MG63 (cell line): ENCODE data around the gene SLC35E4. TPM values are rescaled to one million over a fixed set of nuclear protein-coding genes. Genes with fewer than 3 reads are reported as not detected.
A peak's percentile ranks its signal among the peaks of the same experiment; 100 is the strongest.
"Not testable (repeated sequence)": the region's sequence is repeated elsewhere in the genome, so short reads cannot be mapped to it uniquely, and the experiment has no call there.

ENCODE experiments used
- DNase-seq: peaks from one replicate; pipeline ENCODE4 v3.0.0-alpha.2; 2020
- H3K27me3 ChIP-seq: fragments of 250-450 bp; sonication (Bioruptor Pico); 2 replicates; pipeline ENCODE4 v1.5.1; 2020; ENCODE audit warnings: mild to moderate bottlenecking, moderate library complexity
- H3K36me3 ChIP-seq: fragments of 250-450 bp; sonication (Bioruptor Pico); 2 replicates; pipeline ENCODE4 v1.5.1; 2020; ENCODE audit warnings: mild to moderate bottlenecking, moderate library complexity
- H3K4me3 ChIP-seq: fragments of 250-450 bp; sonication (Bioruptor Pico); 2 replicates; pipeline ENCODE4 v1.5.1; 2020; ENCODE audit warnings: mild to moderate bottlenecking, moderate library complexity
- H3K9me3 ChIP-seq: fragments of 250-450 bp; sonication (Bioruptor Pico); 2 replicates; pipeline ENCODE4 v1.5.1; 2020; ENCODE audit warnings: mild to moderate bottlenecking, moderate library complexity
- total RNA-seq: library from RNA; depleted of rRNA; stranded (reverse); fragments of >200 nt; shearing (Covaris generic); gene quantifications from 2 replicates; pipeline ENCODE4 v1.2.3, GENCODE V29; 2014; ENCODE audit warnings: low replicate concordance

The SLC35E4 gene
- total RNA-seq, 1 experiment from 2014 or later = 11.3 TPM

DNA sequence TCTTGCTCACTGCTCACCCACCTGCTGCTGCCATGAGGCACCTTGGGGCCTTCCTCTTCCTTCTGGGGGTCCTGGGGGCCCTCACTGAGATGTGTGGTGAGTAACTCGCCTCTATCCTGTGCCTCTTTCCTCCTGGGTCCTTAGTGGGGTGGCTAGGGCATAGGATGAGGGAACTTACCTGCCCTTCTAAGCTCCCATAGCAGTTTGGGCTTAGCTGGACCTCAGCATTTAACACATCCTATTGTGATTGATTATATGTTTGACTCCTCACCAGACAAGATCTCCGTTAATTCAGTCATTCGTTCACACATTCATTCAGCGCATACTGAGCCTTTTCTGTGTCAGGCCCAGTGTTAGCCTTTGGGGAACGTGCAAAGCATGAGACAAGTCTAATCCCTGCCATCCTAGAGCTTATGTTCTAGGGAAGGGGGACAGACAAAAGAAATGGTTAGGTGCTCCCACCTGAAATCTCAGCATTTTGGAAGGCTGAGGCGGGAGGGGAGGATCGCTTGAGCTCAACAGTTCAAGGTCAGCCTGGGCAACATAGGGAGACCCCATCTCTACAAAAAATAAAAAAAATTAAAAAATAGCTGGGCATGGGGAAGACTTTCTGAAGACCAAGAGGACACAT is 28.2 kb upstream of the SLC35E4 start:
- H3K4me3 ChIP-seq = no peak overlapping the region
- no peaks in the 10 kb centered on the region for H3K27me3 ChIP-seq
- H3K36me3 ChIP-seq = no peaks in the 10 kb centered on the region
- H3K9me3 ChIP-seq = no peaks in the 10 kb centered on the region
- DNase-seq = no peak

DNA sequence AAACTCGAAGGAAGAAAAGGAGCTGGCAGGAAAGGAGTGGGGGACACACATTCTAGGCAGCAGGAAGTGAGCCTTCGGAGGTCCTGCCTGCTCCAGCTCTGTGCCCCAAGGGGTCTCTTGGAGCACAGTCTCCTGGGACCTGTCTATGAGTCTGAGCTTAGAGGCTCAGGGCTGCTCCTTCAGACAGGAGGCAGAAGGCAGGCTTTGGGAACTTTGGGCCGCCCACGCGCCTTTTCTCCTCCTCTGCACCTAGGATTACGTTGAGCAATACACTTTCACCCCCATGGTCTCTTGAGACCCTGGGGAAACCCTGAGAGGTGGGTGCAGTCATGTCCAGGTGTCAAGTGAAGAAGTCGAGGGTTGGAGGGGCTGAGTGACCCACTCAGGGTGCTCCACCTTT is 27.6 kb upstream of the SLC35E4 start:
- DNase-seq = no peak
- H3K9me3 ChIP-seq = no peaks in the 10 kb centered on the region
- H3K36me3 ChIP-seq = no peaks in the 10 kb centered on the region
- H3K27me3 ChIP-seq = no peaks in the 10 kb centered on the region
- H3K4me3 ChIP-seq = no peak overlapping the region

DNA sequence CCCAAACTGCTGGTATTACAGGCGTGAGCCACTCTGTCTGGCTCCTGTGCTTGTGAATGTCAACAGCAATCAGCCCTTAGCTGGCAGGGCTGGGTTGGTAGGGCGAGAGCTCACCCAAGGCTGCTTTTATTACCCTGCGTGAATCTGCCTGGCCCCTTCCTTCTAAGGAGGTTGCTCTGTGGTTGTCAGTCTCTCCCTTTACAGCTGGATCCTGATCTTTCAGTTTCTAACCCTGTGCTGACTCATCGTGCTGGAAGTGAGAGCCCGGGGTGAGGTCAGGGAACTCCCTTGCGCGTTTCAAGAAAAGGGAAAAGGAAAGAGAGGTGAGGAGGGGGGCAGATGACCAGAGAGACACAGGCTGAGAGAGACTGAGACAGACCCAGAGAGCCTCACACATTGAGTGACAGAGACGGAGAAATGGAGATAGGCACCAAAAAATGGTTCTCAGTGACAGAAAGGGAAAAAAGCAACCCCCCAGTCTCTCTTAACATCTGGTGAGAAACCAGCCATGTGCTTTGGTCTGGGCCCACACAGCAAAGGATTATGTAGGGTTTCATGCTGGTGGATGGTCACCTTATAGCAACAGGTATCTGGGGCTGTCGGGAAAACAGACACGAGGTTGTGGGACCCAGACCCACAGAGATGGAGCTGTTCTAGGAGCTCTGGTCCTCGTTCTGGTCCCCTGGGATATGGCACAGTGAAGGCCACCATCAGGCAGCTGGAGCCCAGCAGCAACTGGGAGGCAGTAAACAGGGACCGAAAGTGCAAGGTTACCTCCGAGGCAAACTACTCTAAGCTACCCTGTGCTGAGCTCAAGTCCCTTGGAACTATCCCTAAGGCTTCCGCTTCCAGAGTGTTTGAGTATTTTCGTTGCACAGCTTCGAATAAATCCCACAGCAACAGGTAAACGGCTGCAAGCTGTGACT is 26.1 kb upstream of the SLC35E4 start:
- Histone ChIP-seq H3K9me3 (no peaks in the 10 kb centered on the region), H3K27me3 (no peaks in the 10 kb centered on the region), H3K36me3 (no peaks in the 10 kb centered on the region), H3K4me3 (no peak overlapping the region)
- DNase-seq = peak; percentile 87

DNA sequence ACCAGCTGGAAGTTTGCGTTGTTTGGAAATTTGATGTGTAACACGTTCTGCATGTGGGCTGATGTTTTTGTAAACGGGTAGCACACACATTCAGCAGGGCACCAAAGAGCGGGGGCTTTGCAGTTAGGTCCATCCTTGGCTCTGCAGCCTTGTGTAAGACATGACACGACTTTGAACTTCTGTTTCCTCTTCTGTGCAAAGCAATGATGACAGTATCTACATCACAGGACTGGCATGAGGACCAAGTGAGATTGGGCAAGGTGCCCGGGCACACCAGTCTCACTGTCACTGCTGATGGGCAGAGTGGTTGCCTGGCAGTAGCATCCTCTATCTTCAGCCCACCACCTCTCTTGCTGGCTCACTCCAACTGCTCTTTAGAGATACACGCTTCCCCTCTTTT is 25.3 kb upstream of the SLC35E4 start:
- no peak overlapping the region for H3K4me3 ChIP-seq
- no peaks in the 10 kb centered on the region for H3K27me3 ChIP-seq
- no peaks in the 10 kb centered on the region for H3K9me3 ChIP-seq
- no peaks in the 10 kb centered on the region for H3K36me3 ChIP-seq
- no peak for DNase-seq

DNA sequence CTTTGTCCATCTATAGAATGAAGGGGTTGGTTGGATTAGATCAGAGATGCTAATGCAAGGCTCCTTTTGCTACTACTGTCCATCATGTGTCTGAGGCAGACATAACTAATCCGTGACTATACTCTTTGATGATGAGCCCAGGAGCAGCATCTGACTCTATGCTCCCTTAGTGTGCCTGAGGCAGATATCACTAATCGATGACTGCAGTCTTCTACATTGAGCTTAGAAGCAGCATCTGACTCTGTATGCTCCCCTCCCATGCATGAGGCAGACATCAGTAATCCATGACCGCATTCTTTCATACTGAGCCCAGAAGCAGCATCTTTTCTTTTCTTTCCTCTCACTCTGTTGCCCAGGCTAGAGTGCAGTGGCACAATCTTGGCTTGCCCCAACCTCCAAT is 24.4 kb upstream of the SLC35E4 start:
- Histone ChIP-seq H3K9me3 (no peaks in the 10 kb centered on the region), H3K36me3 (no peaks in the 10 kb centered on the region), H3K4me3 (no peak overlapping the region), H3K27me3 (no peaks in the 10 kb centered on the region)
- no peak for DNase-seq

DNA sequence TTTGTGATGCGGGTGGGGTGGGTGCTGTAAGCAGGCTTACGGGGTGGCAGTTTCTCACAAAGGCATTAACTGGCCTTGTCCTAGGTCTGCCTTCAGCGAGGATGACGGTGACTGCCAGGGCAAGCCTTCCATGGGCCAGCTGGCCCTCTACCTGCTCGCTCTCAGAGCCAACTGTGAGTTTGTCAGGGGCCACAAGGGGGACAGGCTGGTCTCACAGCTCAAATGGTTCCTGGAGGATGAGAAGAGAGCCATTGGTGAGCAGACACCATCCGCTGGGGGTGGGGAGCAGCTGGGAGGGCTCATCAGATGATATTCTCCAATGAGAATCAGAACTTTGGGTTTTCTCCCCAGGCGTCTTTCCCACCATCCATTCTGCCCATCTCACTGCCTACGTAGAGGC is 22.8 kb upstream of the SLC35E4 start:
- Histone ChIP-seq H3K9me3 (no peaks in the 10 kb centered on the region), H3K36me3 (no peaks in the 10 kb centered on the region), H3K27me3 (no peaks in the 10 kb centered on the region), H3K4me3 (no peak overlapping the region)
- DNase-seq = no peak

DNA sequence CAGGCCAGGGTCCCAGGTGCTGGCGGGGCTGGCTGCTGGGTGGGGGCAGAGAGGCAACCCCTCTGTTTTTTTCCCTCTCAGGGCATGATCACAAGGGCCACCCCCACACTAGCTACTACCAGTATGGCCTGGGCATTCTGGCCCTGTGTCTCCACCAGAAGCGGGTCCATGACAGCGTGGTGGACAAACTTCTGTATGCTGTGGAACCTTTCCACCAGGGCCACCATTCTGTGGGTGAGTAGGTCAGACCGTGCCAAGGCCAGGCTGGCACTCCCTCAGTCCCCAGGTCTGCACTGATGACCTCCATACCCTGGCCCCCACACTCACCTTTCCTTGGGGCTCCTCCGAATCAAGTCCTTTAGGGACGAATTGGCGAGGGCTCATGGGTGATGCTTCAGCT is 21.3 kb upstream of the SLC35E4 start:
- Histone ChIP-seq H3K9me3 (no peaks in the 10 kb centered on the region), H3K36me3 (no peaks in the 10 kb centered on the region), H3K27me3 (no peaks in the 10 kb centered on the region), H3K4me3 (no peak overlapping the region)
- no peak for DNase-seq

DNA sequence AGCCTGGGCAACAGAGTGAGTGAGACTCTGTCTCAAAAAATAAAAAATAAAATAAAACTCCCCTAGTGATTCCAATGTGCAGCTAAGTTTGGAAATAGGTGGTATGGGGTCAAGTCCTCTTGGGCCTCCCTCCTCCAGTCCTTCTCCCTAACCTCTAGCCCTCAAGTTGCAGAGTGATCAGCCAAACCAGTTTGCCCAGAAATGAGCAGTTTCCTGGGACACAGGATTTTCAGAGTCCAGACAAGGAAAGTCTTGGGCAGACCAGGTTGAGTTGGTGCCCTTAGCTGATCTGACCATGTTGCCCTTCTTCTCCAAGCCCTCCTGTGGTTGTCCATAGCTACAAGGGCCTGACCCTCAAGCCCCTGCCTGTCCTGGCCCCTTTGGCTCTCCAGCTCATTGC is 20.7 kb upstream of the SLC35E4 start:
- Histone ChIP-seq H3K4me3 (no peak overlapping the region), H3K9me3 (no peaks in the 10 kb centered on the region), H3K27me3 (no peaks in the 10 kb centered on the region), H3K36me3 (no peaks in the 10 kb centered on the region)
- no peak for DNase-seq

DNA sequence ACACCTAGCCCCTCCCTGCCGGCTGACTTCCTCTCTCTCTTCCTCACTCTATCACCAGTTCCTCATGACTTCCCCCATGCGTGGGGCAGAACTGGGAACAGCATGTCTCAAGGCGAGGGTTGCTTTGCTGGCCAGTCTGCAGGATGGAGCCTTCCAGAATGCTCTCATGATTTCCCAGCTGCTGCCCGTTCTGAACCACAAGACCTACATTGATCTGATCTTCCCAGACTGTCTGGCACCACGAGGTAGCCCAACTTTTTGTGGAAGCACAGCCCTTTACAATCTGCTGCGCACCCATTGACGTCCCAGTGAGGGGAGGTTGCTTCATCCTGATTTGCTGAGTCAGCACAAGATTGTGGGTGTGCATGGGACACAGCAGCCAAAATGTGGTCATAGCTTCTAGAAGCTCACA is 20.0 kb upstream of the SLC35E4 start:
- no peak overlapping the region for H3K4me3 ChIP-seq
- H3K9me3 ChIP-seq = no peaks in the 10 kb centered on the region
- no peaks in the 10 kb centered on the region for H3K27me3 ChIP-seq
- DNase-seq = no peak
- no peaks in the 10 kb centered on the region for H3K36me3 ChIP-seq

DNA sequence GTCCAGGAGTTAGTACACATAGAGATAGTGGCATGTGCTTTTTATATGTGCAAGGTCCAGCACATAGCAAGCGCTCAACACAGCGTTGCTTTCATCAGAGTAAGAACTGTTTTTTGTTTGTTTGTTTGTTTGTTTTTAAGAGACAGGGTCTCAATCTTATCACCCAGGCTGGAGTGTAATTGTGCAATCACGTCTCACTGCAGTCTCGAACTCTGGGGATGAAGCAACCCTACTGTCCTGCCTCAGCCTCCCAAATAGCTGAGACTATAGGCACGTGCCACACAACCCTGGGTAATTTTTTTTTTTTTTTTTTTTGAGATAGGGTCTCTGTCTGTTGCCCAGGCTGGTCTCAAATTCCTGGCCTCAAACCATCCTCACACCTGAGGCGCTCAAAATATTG is 17.8 kb upstream of the SLC35E4 start:
- Histone ChIP-seq H3K27me3 (no peaks in the 10 kb centered on the region), H3K9me3 (no peaks in the 10 kb centered on the region)
- no peak for DNase-seq

DNA sequence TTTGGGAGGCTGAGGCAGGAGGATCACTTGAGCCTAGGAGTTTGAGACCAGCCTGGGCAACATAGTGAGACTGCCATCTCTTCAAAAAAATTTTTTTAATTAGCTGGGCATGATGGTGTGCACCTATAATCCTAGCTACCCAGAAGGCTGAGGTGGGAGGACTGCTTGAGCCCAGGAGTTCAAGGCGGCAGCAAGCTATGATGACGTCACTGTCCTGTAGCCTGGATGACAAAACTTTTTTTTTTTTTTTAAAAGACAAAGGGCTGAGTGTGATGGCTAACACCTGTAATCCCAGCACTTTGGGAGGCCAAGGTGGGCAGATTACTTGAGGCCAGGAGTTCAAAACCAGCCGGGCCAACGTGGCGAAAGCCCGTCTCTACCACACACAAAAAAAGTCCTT is 15.7 kb upstream of the SLC35E4 start:
- not testable (repeated sequence) for DNase-seq, H3K9me3 ChIP-seq, H3K27me3 ChIP-seq, H3K36me3 ChIP-seq, H3K4me3 ChIP-seq

More for the DNA sequence above, 17.8 kb upstream of the SLC35E4 start:
- Histone ChIP-seq H3K4me3 (no peak overlapping the region), H3K36me3 (no peaks in the 10 kb centered on the region)

DNA sequence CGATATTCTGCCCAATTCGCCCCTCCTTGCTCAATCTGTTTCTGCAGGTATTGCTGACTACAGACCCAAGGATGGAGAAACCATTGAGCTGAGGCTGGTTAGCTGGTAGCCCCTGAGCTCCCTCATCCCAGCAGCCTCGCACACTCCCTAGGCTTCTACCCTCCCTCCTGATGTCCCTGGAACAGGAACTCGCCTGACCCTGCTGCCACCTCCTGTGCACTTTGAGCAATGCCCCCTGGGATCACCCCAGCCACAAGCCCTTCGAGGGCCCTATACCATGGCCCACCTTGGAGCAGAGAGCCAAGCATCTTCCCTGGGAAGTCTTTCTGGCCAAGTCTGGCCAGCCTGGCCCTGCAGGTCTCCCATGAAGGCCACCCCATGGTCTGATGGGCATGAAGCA is 9.2 kb upstream of the SLC35E4 start:
- H3K4me3 ChIP-seq = no peak overlapping the region
- H3K36me3 ChIP-seq = no peaks in the 10 kb centered on the region
- H3K9me3 ChIP-seq = no peaks in the 10 kb centered on the region
- DNase-seq = no peak
- H3K27me3 ChIP-seq = no peaks in the 10 kb centered on the region

DNA sequence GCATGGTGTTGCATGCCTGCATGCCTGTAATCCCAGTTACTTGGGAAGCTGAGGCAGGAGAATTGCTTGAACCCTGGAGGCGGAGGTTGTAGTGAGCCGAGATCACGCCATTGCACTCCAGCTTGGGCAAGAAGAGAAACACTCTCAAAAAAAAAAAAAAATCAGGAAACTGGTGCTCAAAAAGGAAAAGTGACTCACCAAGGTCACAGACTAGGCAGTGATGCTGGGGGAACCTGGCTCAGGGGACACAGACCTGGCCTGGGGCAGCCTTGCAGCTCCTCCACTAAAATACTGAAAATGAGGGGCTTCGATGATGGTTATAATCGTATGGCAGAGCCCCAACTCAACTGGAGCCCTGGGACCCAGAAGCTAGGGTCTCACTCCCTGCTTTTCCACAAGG is 8.1 kb upstream of the SLC35E4 start:
- H3K4me3 ChIP-seq = no peak overlapping the region
- no peaks in the 10 kb centered on the region for H3K27me3 ChIP-seq
- no peaks in the 10 kb centered on the region for H3K36me3 ChIP-seq
- no peak for DNase-seq
- H3K9me3 ChIP-seq = no peaks in the 10 kb centered on the region

DNA sequence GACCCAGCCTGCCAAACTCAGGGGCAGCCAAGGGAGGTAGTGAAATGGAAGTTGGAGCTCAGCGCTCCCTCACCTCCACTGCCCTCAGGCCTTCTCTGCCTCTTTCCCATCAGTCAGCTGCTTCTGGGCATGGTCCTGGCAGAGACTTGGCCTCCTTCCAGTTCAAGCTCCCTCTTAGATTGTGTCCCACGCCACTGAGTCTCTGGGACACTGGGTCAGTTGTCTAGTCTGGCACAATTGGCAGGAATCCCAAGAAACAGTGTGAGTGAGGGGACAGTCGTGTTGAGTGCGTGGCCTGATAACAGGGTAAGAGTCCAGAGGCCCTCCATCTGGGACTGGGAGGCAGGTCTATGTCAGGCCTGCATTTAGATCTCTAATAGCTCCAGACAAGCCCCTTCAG is 7.1 kb upstream of the SLC35E4 start:
- H3K4me3 ChIP-seq = no peak overlapping the region
- H3K9me3 ChIP-seq = no peaks in the 10 kb centered on the region
- no peaks in the 10 kb centered on the region for H3K36me3 ChIP-seq
- no peak for DNase-seq
- no peaks in the 10 kb centered on the region for H3K27me3 ChIP-seq

DNA sequence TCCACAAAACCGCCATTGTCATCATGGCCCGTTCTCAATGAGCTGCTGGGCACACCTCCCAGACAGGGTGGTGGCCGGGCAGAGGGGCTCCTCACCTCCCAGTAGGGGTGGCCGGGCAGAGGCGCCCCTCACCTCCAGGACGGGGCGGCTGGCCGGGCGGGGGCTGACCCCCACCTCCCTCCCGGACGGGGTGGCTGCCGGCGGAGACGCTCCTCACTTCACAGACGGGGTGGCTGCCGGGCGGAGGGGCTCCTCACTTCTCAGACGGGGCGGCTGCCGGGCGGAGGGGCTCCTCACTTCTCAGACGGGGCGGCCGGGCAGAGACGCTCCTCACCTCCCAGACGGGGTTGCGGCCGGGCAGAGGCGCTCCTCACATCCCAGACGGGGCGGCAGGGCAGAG is 4.1 kb upstream of the SLC35E4 start:
- DNase-seq, H3K9me3 ChIP-seq, H3K36me3 ChIP-seq, H3K4me3 ChIP-seq, H3K27me3 ChIP-seq: not testable (repeated sequence)

DNA sequence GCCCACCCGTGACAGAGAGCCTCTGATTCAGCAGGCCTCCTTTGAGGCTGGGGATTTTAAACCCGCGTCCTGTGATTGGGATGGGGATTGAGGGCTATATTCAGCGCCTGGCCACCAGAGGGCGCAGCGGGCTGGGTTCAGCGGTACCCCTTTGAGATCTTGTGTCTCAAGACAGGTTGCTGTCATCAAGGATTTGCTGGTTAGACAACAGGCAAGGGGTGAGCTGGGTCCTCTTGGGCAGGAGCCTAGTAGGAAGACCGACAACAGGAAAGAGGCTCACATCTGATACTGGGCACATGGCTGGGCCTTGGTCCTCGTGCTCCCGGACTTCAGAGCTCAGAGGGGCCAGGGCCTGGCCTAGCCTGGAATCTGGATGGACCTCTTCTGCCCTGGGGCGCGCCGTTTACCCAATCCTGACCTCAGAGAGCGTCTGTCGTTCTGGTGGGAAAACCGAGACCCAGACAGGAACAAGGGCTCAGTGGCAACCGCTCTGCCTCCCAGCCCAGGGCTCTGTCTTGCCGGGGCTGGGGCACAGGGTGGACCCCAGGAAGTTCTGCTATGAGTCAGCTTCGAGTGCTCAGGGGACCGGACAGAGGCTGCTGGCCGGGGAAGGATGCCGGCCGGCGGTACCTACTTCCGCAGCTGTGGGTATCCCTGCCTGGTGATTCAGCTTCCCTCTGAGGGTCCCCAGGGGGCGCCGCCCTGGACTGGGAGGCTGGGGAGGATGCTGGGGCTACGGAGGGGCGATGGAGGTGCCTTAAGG is 929 bp upstream of the SLC35E4 start:
- Histone ChIP-seq H3K36me3 (peaks cover 17% of the 10 kb centered on the region), H3K27me3 (no peaks in the 10 kb centered on the region), H3K4me3 (peak overlapping the region; percentile 63), H3K9me3 (no peaks in the 10 kb centered on the region)
- DNase-seq = peak; percentile 90
